HepG2 (cell line): ENCODE results near the gene HSPA1L. TPM values are rescaled to one million over a fixed set of nuclear protein-coding genes. Genes with fewer than 3 reads are reported as not detected.
A peak's percentile ranks its signal among the peaks of the same experiment; 100 is the strongest.

Source experiments
- BHLHE40 ChIP-seq: IDR thresholded peaks from 2 replicates; pipeline ENCODE4 v1.6.1; 2011; ENCODE audit warnings: low read length, improper control_type of control experiment
- BRD4 ChIP-seq: sonication (generic); formaldehyde crosslinking; IDR thresholded peaks from 2 replicates; pipeline ENCODE4 v1.4.0; 2020; ENCODE audit warnings: missing genetic modification reagents
- CERS6 ChIP-seq: sonication (generic); formaldehyde crosslinking; IDR thresholded peaks from 2 replicates; pipeline ENCODE4 v1.5.0; 2020; ENCODE audit warnings: missing genetic modification reagents
- IRF1 ChIP-seq: sonication (generic); formaldehyde crosslinking; IDR thresholded peaks from 2 replicates; pipeline ENCODE4 v1.4.0; 2020; ENCODE audit warnings: low read depth, mild to moderate bottlenecking, missing genetic modification reagents
- IRX3 ChIP-seq: sonication (generic); formaldehyde crosslinking; IDR thresholded peaks from 2 replicates; pipeline ENCODE4 v1.8.1; 2023; ENCODE audit warnings: mild to moderate bottlenecking, low read depth, missing genetic modification reagents, borderline replicate concordance
- LRRFIP1 ChIP-seq: sonication (generic); formaldehyde crosslinking; conservative IDR thresholded peaks from 2 replicates; pipeline ENCODE4 v1.4.0; 2020; ENCODE audit warnings: missing genetic modification reagents
- PHF21A ChIP-seq: sonication (generic); formaldehyde crosslinking; IDR thresholded peaks from 2 replicates; pipeline ENCODE4 v1.5.0; 2020; ENCODE audit warnings: mild to moderate bottlenecking, missing genetic modification reagents
- PLRG1 ChIP-seq: fragments of 450-650 bp; conservative IDR thresholded peaks from 2 replicates; pipeline ENCODE4 v1.6.1; 2016
- PRDM10 ChIP-seq: sonication (generic); formaldehyde crosslinking; IDR thresholded peaks from 2 replicates; pipeline ENCODE4 v1.4.0; 2020; ENCODE audit warnings: low read depth, missing genetic modification reagents
- RXRA ChIP-seq: sonication (generic); formaldehyde crosslinking; IDR thresholded peaks from 2 replicates; pipeline ENCODE4 v1.5.1; 2020; ENCODE audit warnings: missing genetic modification reagents
- SP5 ChIP-seq: IDR thresholded peaks from 2 replicates; pipeline ENCODE4 v1.6.1; 2016; ENCODE audit warnings: low read depth, borderline replicate concordance
- TEAD3 ChIP-seq: optimal IDR thresholded peaks from 2 replicates; pipeline ENCODE3; 2016; ENCODE audit warnings: borderline replicate concordance
- ZBTB25 ChIP-seq: IDR thresholded peaks from 2 replicates; pipeline ENCODE4 v1.6.1; 2018; ENCODE audit warnings: missing genetic modification reagents
- ZNF20 ChIP-seq: sonication (generic); formaldehyde crosslinking; IDR thresholded peaks from 2 replicates; pipeline ENCODE4 v1.4.0; 2020; ENCODE audit warnings: mild to moderate bottlenecking, moderate library complexity, missing genetic modification reagents
- ZNF224 ChIP-seq: sonication (generic); formaldehyde crosslinking; IDR thresholded peaks from 2 replicates; pipeline ENCODE4 v1.5.0; 2020; ENCODE audit warnings: mild to moderate bottlenecking, missing genetic modification reagents
- ZNF230 ChIP-seq: sonication (generic); formaldehyde crosslinking; IDR thresholded peaks from 2 replicates; pipeline ENCODE4 v1.4.0; 2020; ENCODE audit warnings: mild to moderate bottlenecking, missing genetic modification reagents
- ZNF331 ChIP-seq: sonication (generic); formaldehyde crosslinking; IDR thresholded peaks from 2 replicates; pipeline ENCODE4 v1.4.0; 2020; ENCODE audit warnings: missing genetic modification reagents
- ZNF563 ChIP-seq: sonication (generic); formaldehyde crosslinking; IDR thresholded peaks from 2 replicates; pipeline ENCODE4 v1.8.0; 2022; ENCODE audit warnings: mild to moderate bottlenecking, moderate library complexity, missing genetic modification reagents
- ZNF724P ChIP-seq: sonication (generic); formaldehyde crosslinking; IDR thresholded peaks from 2 replicates; pipeline ENCODE4 v1.8.0; 2022; ENCODE audit warnings: missing genetic modification reagents, borderline replicate concordance
- ZNF777 ChIP-seq: sonication (generic); formaldehyde crosslinking; IDR thresholded peaks from 2 replicates; pipeline ENCODE4 v1.4.0; 2020; ENCODE audit warnings: missing genetic modification reagents
- polyA plus RNA-seq, 8 experiments: library from polyadenylated mRNA; depleted of rRNA in 3 of 8; stranded (reverse) in 7 of 8; unstranded in 1 of 8; fragments of >200 nt; fragmentation: Illumina TruSeq in 4 of 8; extraction: Trizol in 4 of 8; gene quantifications; 2 replicates each; pipeline versions ENCODE4 v1.2.1 to v1.2.3, GENCODE V29; 2011 to 2016; ENCODE audit warnings: low read depth in 4 of 8, missing spikeins in 1 of 8, mixed read lengths in 1 of 8; ENCODE audit not compliant: insufficient read depth in 1 of 8
- total RNA-seq, 5 experiments: library from RNA; depleted of rRNA; stranded (reverse); fragments of >200 nt; fragmentation: Illumina TruSeq; extraction: Trizol; gene quantifications; 2 replicates each; pipeline ENCODE4 v1.2.3, GENCODE V29; 2016; ENCODE audit warnings: low read depth in 1 of 5

Gene HSPA1L
- total and polyA plus RNA-seq, 2 of the 13 experiments (the other 11 are each of a cell fraction or from before 2014, with no cell fraction given) = 0.55 to 1.0 TPM

GRCh38 chr6:31765910-31766794 lies 48.9 kb downstream of the HSPA1L start (continued):
- TF ChIP-seq RXRA = peak; percentile 44
- 0 out of 2 replicates have a peak, but pooled peaks have one; percentile 15 for TF ChIP-seq ZNF724P (CRISPR knock-in tag)
- no peak for TF ChIP-seq BHLHE40
- TF ChIP-seq LRRFIP1 (CRISPR knock-in tag) = no peak
- no peak for TF ChIP-seq ZBTB25 (CRISPR knock-in tag)
- peak; percentile 71; the same call in 1 of the 2 replicates for TF ChIP-seq ZNF331 (CRISPR knock-in tag)
- peak; percentile 63; the same call in 1 of the 2 replicates for TF ChIP-seq PRDM10 (CRISPR knock-in tag)
- no peak; the same call in 1 of the 2 replicates for TF ChIP-seq PHF21A (CRISPR knock-in tag)
- no peak for TF ChIP-seq IRF1
- TF ChIP-seq ZNF777 (CRISPR knock-in tag) = no peak
- 0 out of 2 replicates have a peak, but pooled peaks have one; percentile 63 for TF ChIP-seq BRD4 (CRISPR knock-in tag)
- TF ChIP-seq ZNF20 (CRISPR knock-in tag) = no peak
- TF ChIP-seq PLRG1 = no peak
- TF ChIP-seq IRX3 (CRISPR knock-in tag) = no peak
- peak; percentile 13 for TF ChIP-seq TEAD3 (CRISPR knock-in tag)
- TF ChIP-seq CERS6 (CRISPR knock-in tag) = no peak; the same call in 1 of the 2 replicates
- no peak for TF ChIP-seq ZNF224 (CRISPR knock-in tag)
- 0 out of 2 replicates have a peak, but pooled peaks have one; percentile 16 for TF ChIP-seq SP5 (CRISPR knock-in tag)
- TF ChIP-seq ZNF230 (CRISPR knock-in tag) = peak; percentile 69; the same call in 1 of the 2 replicates
- peak; percentile 16; the same call in 1 of the 2 replicates for TF ChIP-seq ZNF563 (CRISPR knock-in tag)
